ENCODE measurements around the gene TLCD5.

GRCh38 chr11:120280600-120281051 lies 44.5 kb upstream of the TLCD5 start:
- TF ChIP-seq CTCF (optimal IDR thresholded peaks at IDR 0.05 in 1 of 3, IDR thresholded peaks at IDR 0.05 in 1 of 3, conservative IDR thresholded peaks at IDR 0.05 in 1 of 3; ENCODE audit: extremely low read depth in 1 of 3, insufficient read depth in 2 of 3, low read length in 3 of 3) (no peak), EZH2 (IDR thresholded peaks at IDR 0.05; ENCODE audit: low read length) (no peak)
